GM21381 (cell line): ENCODE data around the gene GRM1.
"Not testable (repeated sequence)": the region's sequence is repeated elsewhere in the genome, so short reads cannot be mapped to it uniquely, and the experiment has no call there.

ENCODE experiments used
- ATAC-seq: cut with Tn5 transposase; IDR thresholded peaks from one replicate; pipeline ENCODE4 v1.9.1; 2021; ENCODE audit warnings: mild to moderate bottlenecking, moderate library complexity; ENCODE audit not compliant: unreplicated experiment

GRM1 gene

GRCh38 chr6:146189131-146189530 lies 160.3 kb downstream of the GRM1 start:
- no peak for ATAC-seq

DNA sequence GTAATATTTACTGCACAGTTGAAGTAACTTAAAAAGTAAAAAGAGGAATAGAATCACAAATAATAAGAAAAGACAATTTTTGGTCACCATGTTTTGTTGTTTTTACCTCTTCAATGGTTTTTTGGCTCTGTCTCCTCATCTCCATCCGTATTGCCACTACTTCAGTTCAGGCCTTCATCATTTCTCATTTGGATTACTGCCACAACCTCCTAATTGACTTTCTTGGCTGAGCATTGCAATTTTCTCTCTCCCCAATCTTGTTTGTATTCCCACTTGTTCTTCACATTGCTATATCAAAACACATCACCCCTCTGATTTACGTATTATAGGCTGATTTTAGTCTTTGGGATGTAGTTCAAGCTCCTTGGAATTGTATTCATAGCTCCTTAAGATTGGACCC lies 161.7 kb downstream of the GRM1 start:
- ATAC-seq, result no peak

DNA sequence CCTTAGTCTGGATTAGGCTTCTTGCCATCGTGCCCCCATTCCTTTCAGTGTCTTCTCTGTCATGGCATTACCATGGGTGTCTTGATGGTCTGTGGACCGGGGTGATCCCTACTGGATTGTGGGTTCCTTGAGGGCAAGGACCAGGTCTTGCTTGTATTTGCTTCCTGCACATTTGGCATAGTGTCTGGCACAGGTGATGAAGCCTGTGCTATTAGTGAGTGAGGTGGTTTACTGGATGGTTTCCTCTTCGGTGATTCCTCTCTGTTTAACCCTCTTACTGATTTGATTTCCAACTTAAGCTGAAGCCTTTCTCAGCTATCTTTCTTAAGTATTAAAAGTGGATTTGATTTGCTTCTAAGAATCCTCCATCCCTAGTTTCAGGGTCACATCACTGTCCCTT lies 162.3 kb downstream of the GRM1 start:
- ATAC-seq, result no peak

- no peak for ATAC-seq
These were observed 162.8 kb downstream of the GRM1 start for GRCh38 chr6:146191612-146192011.

GRCh38 chr6:146194434-146194833 lies 165.6 kb downstream of the GRM1 start:
- ATAC-seq, result no peak

GRCh38 chr6:146200176-146200575 lies 171.3 kb downstream of the GRM1 start:
- ATAC-seq, result no peak

- no peak for ATAC-seq
These were observed 173.7 kb downstream of the GRM1 start for GRCh38 chr6:146202570-146202969.

GRCh38 chr6:146209942-146210341 lies 181.1 kb downstream of the GRM1 start:
- ATAC-seq, result no peak

DNA sequence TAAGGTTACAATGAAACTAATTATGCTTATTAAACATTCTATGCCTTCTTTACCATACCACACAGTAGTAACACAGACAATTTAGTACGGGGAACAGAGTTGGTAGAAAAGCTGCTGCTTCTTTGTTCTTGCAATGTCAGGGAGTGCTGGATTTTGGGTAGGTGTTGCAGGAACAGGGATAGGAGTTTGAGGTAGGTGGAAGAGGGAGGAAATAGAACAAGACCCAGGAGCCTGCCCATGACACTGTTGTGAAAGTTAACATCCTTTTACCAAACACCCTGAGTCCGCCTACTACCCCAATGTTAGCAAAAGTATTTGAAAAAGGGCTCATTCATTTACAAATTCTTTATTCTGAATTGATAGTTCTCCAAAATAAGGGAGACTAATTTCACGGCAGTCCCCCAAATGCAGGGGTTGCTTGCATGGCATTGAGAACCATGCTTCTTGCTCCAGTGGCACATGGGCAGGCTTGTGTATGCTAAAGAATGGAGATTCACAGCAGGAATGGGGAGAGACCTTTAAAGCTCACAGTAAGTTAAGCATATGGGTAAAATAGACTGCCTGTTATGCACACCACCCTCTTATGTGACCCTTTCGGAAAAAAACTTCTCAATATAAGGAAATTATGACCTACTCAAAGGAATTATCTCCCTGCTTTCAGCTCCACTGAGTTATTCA lies 181.7 kb downstream of the GRM1 start:
- ATAC-seq, result no peak

- ATAC-seq, result no peak
These were observed 182.8 kb downstream of the GRM1 start for GRCh38 chr6:146211646-146212045.

GRCh38 chr6:146212781-146213180 lies 183.9 kb downstream of the GRM1 start:
- no peak for ATAC-seq

- no peak for ATAC-seq
These were observed 190.2 kb downstream of the GRM1 start for GRCh38 chr6:146219101-146219500.

DNA sequence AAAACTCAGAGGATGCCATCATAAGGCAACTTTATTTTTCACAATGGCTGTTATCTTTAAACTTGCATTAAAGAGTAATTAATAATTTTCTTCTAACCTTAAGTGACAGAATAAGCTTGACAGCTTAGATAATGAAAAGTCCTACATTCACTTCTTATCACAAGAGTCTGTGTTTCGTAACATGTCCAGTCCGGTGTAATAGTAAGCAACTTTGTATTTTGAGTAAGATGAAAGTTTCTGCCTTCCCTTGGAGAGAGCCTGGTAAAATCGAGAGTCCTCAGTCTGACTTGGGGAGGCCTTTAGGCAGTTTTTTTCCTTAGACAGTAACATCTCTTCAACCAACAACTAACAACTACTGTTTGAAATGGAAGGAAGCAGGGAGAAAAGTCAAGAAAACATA lies 195.6 kb downstream of the GRM1 start:
- ATAC-seq, result no peak

GRCh38 chr6:146224988-146225387 lies 196.1 kb downstream of the GRM1 start:
- ATAC-seq, result no peak

GRCh38 chr6:146240322-146240721 lies 211.5 kb downstream of the GRM1 start:
- no peak for ATAC-seq

DNA sequence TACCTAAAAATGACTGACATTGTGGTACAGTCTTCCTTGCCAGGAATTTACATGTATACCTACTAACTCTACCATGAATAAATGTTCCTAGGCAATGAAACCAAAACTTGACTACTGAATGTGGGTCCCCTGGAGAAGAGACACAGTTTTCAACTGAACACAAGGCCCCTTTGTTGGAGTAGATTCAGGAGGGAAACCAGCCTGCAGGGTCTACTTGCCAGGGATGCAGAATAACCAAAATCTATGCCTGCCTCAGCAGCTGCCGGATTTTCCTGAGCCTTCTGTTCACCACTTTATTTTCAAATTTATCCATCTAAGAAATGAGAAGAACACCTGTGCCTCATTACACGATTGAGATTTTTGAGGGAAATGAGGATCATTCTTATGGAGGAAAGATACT lies 211.9 kb downstream of the GRM1 start:
- no peak for ATAC-seq

GRCh38 chr6:146243646-146244045 lies 214.8 kb downstream of the GRM1 start:
- ATAC-seq, result not testable (repeated sequence)

DNA sequence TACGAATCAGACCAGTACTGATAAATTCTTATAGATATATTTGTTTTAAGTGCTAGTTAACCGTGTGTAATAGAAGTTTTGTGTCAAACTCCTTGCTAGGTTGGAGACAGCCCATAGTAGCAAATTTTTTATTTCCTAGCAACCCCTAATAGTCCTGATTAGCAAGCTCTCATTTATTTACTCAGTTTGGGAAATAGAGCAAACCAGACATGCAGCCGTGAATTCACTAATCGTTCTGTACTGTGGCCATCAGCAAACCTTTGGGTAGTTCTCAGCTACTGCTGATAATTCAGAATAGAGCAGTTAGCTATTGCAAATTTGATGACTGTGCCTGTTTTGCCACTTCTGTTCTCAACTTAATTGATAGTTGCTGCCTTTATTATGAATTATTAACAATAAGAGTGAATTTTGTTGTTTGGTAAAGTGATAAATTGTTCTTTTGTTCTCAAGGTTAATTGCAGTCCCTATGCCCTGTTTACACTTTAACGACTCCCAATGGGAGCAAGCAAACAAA lies 215.8 kb downstream of the GRM1 start:
- ATAC-seq, result no peak

GRCh38 chr6:146246028-146246427 lies 217.2 kb downstream of the GRM1 start:
- ATAC-seq, result no peak

GRCh38 chr6:146253691-146254090 lies 224.8 kb downstream of the GRM1 start:
- ATAC-seq, result no peak

DNA sequence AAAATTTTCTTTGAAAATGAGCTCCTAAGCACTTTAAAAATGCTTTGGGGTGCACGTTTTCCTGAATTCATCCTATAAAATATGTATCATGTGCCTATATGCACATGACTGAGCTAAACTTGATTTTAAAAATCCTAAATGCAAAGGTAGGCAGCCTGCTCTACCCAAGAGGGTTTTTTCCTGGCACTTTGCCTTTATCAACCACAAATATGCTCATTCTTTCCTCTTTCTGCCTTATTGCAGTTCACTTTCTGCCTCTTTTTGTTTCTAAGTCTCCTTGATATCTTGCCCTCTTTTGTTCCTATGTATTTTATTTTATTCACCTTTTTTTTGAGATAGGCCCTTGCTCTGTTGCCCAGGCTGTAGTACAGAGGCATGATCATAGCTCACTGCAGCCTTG lies 229.3 kb downstream of the GRM1 start:
- no peak for ATAC-seq

DNA sequence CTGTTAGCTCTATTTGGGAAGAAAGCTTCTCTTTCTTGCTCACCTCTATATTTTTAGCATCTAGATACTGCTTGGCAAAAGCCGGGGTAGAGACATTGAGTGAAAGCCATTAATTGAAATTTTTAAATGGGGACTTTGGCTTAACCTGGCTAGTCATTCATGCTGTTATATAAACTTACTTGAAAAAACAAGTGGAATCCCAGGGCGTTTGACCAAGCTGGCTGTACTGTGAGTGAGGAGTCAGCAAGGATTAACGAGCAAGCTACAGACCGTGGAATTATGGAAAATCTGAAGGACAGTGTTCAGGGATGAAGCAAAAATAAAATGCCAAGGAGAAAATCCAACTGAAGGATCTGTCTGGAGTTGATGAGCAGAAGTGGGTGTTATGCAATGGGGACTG lies 232.0 kb downstream of the GRM1 start:
- no peak for ATAC-seq

GRCh38 chr6:146265056-146265455 lies 236.2 kb downstream of the GRM1 start:
- ATAC-seq, result no peak
